H9 (cell line): Measurements from ENCODE around the gene IAH1. TPM values are rescaled to one million over a fixed set of nuclear protein-coding genes. Genes with fewer than 3 reads are reported as not detected.

Experiments used
- DNase-seq: peaks from one replicate; pipeline ENCODE4 v3.0.0-alpha.2; 2017
- H2AFZ ChIP-seq: one replicate; pipeline ENCODE4 v1.6.1; 2013; ENCODE audit warnings: mild to moderate bottlenecking, low read length, control low read depth, moderate library complexity
- H2AK5ac ChIP-seq: 2 replicates; pipeline ENCODE4 v1.6.1; 2013; ENCODE audit warnings: low read length, control low read depth, mixed read lengths; ENCODE audit not compliant: insufficient read length
- H2BK120ac ChIP-seq: one replicate; pipeline ENCODE4 v1.6.1; 2013; ENCODE audit warnings: low read depth, mild to moderate bottlenecking, low read length, control low read depth, inconsistent platforms; ENCODE audit not compliant: poor library complexity, severe bottlenecking
- H2BK12ac ChIP-seq: 2 replicates; pipeline ENCODE4 v1.6.1; 2013; ENCODE audit warnings: low read length, control low read depth, mixed read lengths, low read depth; ENCODE audit not compliant: insufficient read length
- H2BK15ac ChIP-seq: 2 replicates; pipeline ENCODE4 v1.6.1; 2013; ENCODE audit warnings: low read depth, low read length, control low read depth
- H2BK20ac ChIP-seq: one replicate; pipeline ENCODE4 v1.6.1; 2013; ENCODE audit warnings: low read depth, mild to moderate bottlenecking, low read length, control low read depth, inconsistent platforms; ENCODE audit not compliant: poor library complexity, severe bottlenecking
- H2BK5ac ChIP-seq: 2 replicates; pipeline ENCODE4 v1.6.1; 2013; ENCODE audit warnings: low read length, control low read depth, mixed read lengths; ENCODE audit not compliant: insufficient read length
- H3K14ac ChIP-seq: 2 replicates; pipeline ENCODE4 v1.6.1; 2013; ENCODE audit warnings: low read length, control low read depth; ENCODE audit not compliant: insufficient read depth
- H3K18ac ChIP-seq: 2 replicates; pipeline ENCODE4 v1.6.1; 2013; ENCODE audit warnings: low read depth, mild to moderate bottlenecking, mixed read lengths, low read length, control low read depth; ENCODE audit not compliant: insufficient read length
- H3K23ac ChIP-seq: 2 replicates; pipeline ENCODE4 v1.6.1; 2013; ENCODE audit warnings: low read length, control low read depth, mixed read lengths, low read depth; ENCODE audit not compliant: insufficient read length
- H3K23me2 ChIP-seq: 2 replicates; pipeline ENCODE4 v1.6.1; 2013; ENCODE audit warnings: low read depth, mild to moderate bottlenecking, mixed read lengths, low read length, control low read depth; ENCODE audit not compliant: insufficient read length, poor library complexity, severe bottlenecking
- H3K27ac ChIP-seq: 2 replicates; pipeline ENCODE4 v1.5.1; 2013; ENCODE audit warnings: low read length, control low read depth, mixed read lengths, low read depth; ENCODE audit not compliant: insufficient read length
- H3K27me3 ChIP-seq: 2 replicates; pipeline ENCODE4 v1.6.1; 2013; ENCODE audit warnings: low read length, control low read depth, inconsistent platforms; ENCODE audit not compliant: insufficient read depth
- H3K4ac ChIP-seq: 2 replicates; pipeline ENCODE4 v1.6.1; 2013; ENCODE audit warnings: low read depth, mild to moderate bottlenecking, control low read depth, inconsistent platforms, low read length, moderate library complexity
- H3K4me1 ChIP-seq: 2 replicates; pipeline ENCODE4 v1.6.1; 2013; ENCODE audit warnings: low read length, control low read depth, inconsistent platforms; ENCODE audit not compliant: insufficient read depth
- H3K4me2 ChIP-seq: 2 replicates; pipeline ENCODE4 v1.6.1; 2013; ENCODE audit warnings: low read length, control low read depth, mixed read lengths; ENCODE audit not compliant: insufficient read length, insufficient read depth
- H3K56ac ChIP-seq: 2 replicates; pipeline ENCODE4 v1.6.1; 2013; ENCODE audit warnings: low read depth, mild to moderate bottlenecking, mixed read lengths, low read length, control low read depth; ENCODE audit not compliant: insufficient read length
- H3K79me1 ChIP-seq: 2 replicates; pipeline ENCODE4 v1.6.1; 2013; ENCODE audit warnings: low read depth, mild to moderate bottlenecking, moderate library complexity, low read length, control low read depth, inconsistent platforms; ENCODE audit not compliant: insufficient read depth, poor library complexity, severe bottlenecking
- H3K79me2 ChIP-seq: 2 replicates; pipeline ENCODE4 v1.6.1; 2013; ENCODE audit warnings: low read length, control low read depth, inconsistent platforms; ENCODE audit not compliant: insufficient read depth
- H3K9ac ChIP-seq: 2 replicates; pipeline ENCODE4 v1.6.1; 2013; ENCODE audit warnings: low read length, control low read depth, mixed read lengths; ENCODE audit not compliant: insufficient read length; ENCODE audit errors: extremely low read depth
- H3K9me3 ChIP-seq: one replicate; pipeline ENCODE4 v1.6.1; 2013; ENCODE audit warnings: low read depth, low read length, inconsistent platforms; ENCODE audit not compliant: control insufficient read depth
- H3T11ph ChIP-seq: one replicate; pipeline ENCODE4 v1.6.1; 2013; ENCODE audit warnings: mild to moderate bottlenecking, low read length, control low read depth, inconsistent platforms
- H4K20me1 ChIP-seq: one replicate; pipeline ENCODE4 v1.6.1; 2013; ENCODE audit not compliant: control insufficient read depth, insufficient read length, insufficient read depth
- H4K5ac ChIP-seq: 2 replicates; pipeline ENCODE4 v1.6.1; 2013; ENCODE audit warnings: low read depth, mild to moderate bottlenecking, mixed read lengths, low read length, control low read depth; ENCODE audit not compliant: insufficient read length
- H4K8ac ChIP-seq: replicated peaks from 2 replicates; pipeline ENCODE4 v1.6.1; 2013; ENCODE audit warnings: low read length, control low read depth, mixed read lengths, low read depth; ENCODE audit not compliant: insufficient read length
- H4K91ac ChIP-seq: 2 replicates; pipeline ENCODE4 v1.6.1; 2013; ENCODE audit warnings: low read depth, mild to moderate bottlenecking, moderate library complexity, mixed read lengths, low read length, control low read depth; ENCODE audit not compliant: insufficient read length
- H3K27ac Mint-ChIP-seq, 3 experiments: 2 replicates in 2 of 3; 3 replicates in 1 of 3; pipeline ENCODE4 v1.8.0; 2020 to 2021; ENCODE audit warnings: mixed read lengths in 3 of 3, mild to moderate bottlenecking in 1 of 3, moderate library complexity in 1 of 3
- H3K27me3 Mint-ChIP-seq: 2 replicates; pipeline ENCODE4 v1.8.0; 2021; ENCODE audit warnings: low read depth, mild to moderate bottlenecking, moderate library complexity, mixed read lengths
- H3K36me3 Mint-ChIP-seq, 3 experiments: 2 replicates in 2 of 3; 3 replicates in 1 of 3; pipeline ENCODE4 v1.8.0; 2020 to 2021; ENCODE audit warnings: low read depth in 3 of 3, mixed read lengths in 3 of 3; ENCODE audit not compliant: insufficient read depth in 1 of 3
- H3K4me1 Mint-ChIP-seq, 2 experiments: 2 replicates each; pipeline ENCODE4 v1.8.0; 2020; ENCODE audit warnings: mixed read lengths in 2 of 2
- H3K4me3 Mint-ChIP-seq, 2 experiments: 2 replicates in 1 of 2; 3 replicates in 1 of 2; pipeline ENCODE4 v1.8.0; 2020 to 2021; ENCODE audit warnings: mild to moderate bottlenecking in 2 of 2, mixed read lengths in 2 of 2, moderate library complexity in 1 of 2
- H3K9me3 Mint-ChIP-seq, 2 experiments: 2 replicates in 1 of 2; 3 replicates in 1 of 2; pipeline ENCODE4 v1.8.0; 2020; ENCODE audit warnings: mild to moderate bottlenecking in 2 of 2, mixed read lengths in 2 of 2, moderate library complexity in 1 of 2
- CTCF ChIP-seq: fragments of 200-600 bp; sonication (generic); conservative IDR thresholded peaks from 3 replicates; pipeline ENCODE4 v1.8.0; 2021; ENCODE audit warnings: antibody characterized with exemption, mild to moderate bottlenecking
- WGBS: extraction: QIAGEN DNeasy Blood & Tissue Kit; methylation state at CpG from one replicate; pipeline ENCODE4 v1.1.7; 2013; ENCODE audit warnings: missing lambda C conversion rate, low lambda C conversion rate, mixed read lengths; ENCODE audit not compliant: insufficient read length; ENCODE audit errors: extremely low coverage; 5-methylcytosine and 5-hydroxymethylcytosine counted together
- total RNA-seq: library from RNA; stranded (reverse); gene quantifications from 2 replicates; pipeline ENCODE4 v1.2.1, GENCODE V29; 2021

Gene IAH1
- total RNA-seq, 1 experiment from 2014 or later = 25.6 TPM

DNA sequence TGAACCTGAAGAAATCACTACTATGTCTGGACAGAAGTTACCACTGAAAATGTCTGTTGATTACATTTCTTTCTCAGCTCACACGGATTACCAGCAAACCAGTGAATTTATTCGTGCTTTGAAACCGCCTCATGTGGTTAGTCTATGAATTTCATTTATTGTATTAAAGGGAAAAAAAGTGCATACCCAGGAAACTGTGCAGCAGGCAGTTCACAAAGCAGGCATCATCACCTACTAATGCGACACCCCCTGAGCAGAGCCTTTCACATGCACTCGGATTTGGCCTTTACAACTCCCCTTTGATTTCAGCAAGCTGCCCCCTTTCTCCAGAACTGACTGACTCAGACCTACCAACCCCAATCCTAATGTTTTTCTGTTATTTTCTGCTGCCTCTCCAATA, 30.8 kb upstream of the IAH1 start:
- Mint-ChIP-seq H3K4me1 (no peaks in the 10 kb centered on the region), H3K27me3 (no peaks in the 10 kb centered on the region), H3K36me3 (peaks cover 42 to 75% (median 64%) of the 10 kb centered on the region in 3 experiments; a peak in 6 of 7 replicates), H3K9me3 (no peaks in the 10 kb centered on the region), H3K27ac (no peak overlapping the region), H3K4me3 (no peak overlapping the region)
- Histone ChIP-seq H2BK5ac (no peak overlapping the region), H3K27ac (no peak overlapping the region), H3T11ph (no peak overlapping the region), H3K9ac (no peak overlapping the region), H3K4me2 (no peak overlapping the region), H3K4ac (no peak overlapping the region), H3K79me1 (no peaks in the 10 kb centered on the region), H4K20me1 (no peaks in the 10 kb centered on the region), H2AFZ (no peak overlapping the region), H4K91ac (no peak overlapping the region), H3K79me2 (no peaks in the 10 kb centered on the region), H3K14ac (no peak overlapping the region), H3K23me2 (no peaks in the 10 kb centered on the region), H4K8ac (no peak overlapping the region), H2BK20ac (no peak overlapping the region), H3K9me3 (no peaks in the 10 kb centered on the region), H3K4me1 (no peaks in the 10 kb centered on the region), H3K18ac (no peak overlapping the region), H2BK15ac (no peak overlapping the region), H3K56ac (no peak overlapping the region), H2BK120ac (no peak overlapping the region), H3K23ac (no peak overlapping the region), H4K5ac (no peak overlapping the region), H2BK12ac (no peak overlapping the region), H3K27me3 (no peaks in the 10 kb centered on the region), H2AK5ac (no peak overlapping the region)
- no peak for TF ChIP-seq CTCF
- no peak for DNase-seq
- WGBS = no CpG with 5 or more reads among the region's 5 CpGs
